Keratinocyte (primary cell): ENCODE results near the gene DENND5B. TPM values are rescaled to one million over a fixed set of nuclear protein-coding genes. Genes with fewer than 3 reads are reported as not detected.

Source experiments
- DNase-seq: peaks from one replicate; pipeline ENCODE4 v3.0.0-alpha.2; 2011; ENCODE audit warnings: low read depth, missing footprints, low spot score
- FAIRE-seq: peaks from 2 replicates; lab custom pipeline; 2011; peaks lifted over from hg19 to GRCh38; lab: Jason Lieb, UNC
- H2AFZ ChIP-seq: 2 replicates; pipeline ENCODE4 v1.6.0; 2012; ENCODE audit warnings: low read length, control low read depth, inconsistent platforms; ENCODE audit not compliant: control insufficient read depth
- H3K27ac ChIP-seq: 2 replicates; pipeline ENCODE4 v1.5.1; 2011; ENCODE audit warnings: low read length; ENCODE audit not compliant: control insufficient read depth, insufficient read depth
- H3K27me3 ChIP-seq: 3 replicates; pipeline ENCODE4 v1.6.0; 2011; ENCODE audit warnings: low read length; ENCODE audit not compliant: control insufficient read depth, insufficient read depth; ENCODE audit errors: extremely low read depth
- H3K36me3 ChIP-seq, 2 experiments: 2 replicates in 1 of 2; 3 replicates in 1 of 2; pipeline ENCODE4 v1.5.1; 2011; ENCODE audit warnings: low read length in 2 of 2, mild to moderate bottlenecking in 1 of 2; ENCODE audit not compliant: control insufficient read depth in 2 of 2, insufficient read depth in 2 of 2; ENCODE audit errors: extremely low read depth in 1 of 2
- H3K4me1 ChIP-seq: 3 replicates; pipeline ENCODE4 v1.5.1; 2011; ENCODE audit warnings: low read length; ENCODE audit not compliant: control insufficient read depth, insufficient read depth; ENCODE audit errors: extremely low read depth
- H3K4me2 ChIP-seq: 3 replicates; pipeline ENCODE4 v1.6.0; 2011; ENCODE audit warnings: low read depth, low read length; ENCODE audit not compliant: control insufficient read depth, insufficient read depth; ENCODE audit errors: extremely low read depth
- H3K4me3 ChIP-seq, 3 experiments: fragments of 200-600 bp in 1 of 3; sonication (generic) in 1 of 3; 2 replicates in 2 of 3; 3 replicates in 1 of 3; pipeline ENCODE4 v1.5.1; 2011 to 2016; ENCODE audit warnings: low read length in 3 of 3, mild to moderate bottlenecking in 3 of 3, control low read depth in 2 of 3, inconsistent platforms in 1 of 3, low read depth in 1 of 3, mixed read lengths in 1 of 3, mixed run types in 1 of 3, moderate library complexity in 1 of 3; ENCODE audit not compliant: control insufficient read depth in 2 of 3, insufficient read depth in 2 of 3; ENCODE audit errors: extremely low read depth in 1 of 3
- H3K79me2 ChIP-seq: 2 replicates; pipeline ENCODE4 v1.6.0; 2012; ENCODE audit warnings: low read length; ENCODE audit not compliant: control insufficient read depth, insufficient read depth
- H3K9ac ChIP-seq: 3 replicates; pipeline ENCODE4 v1.6.0; 2011; ENCODE audit warnings: low read length; ENCODE audit not compliant: control insufficient read depth, insufficient read depth; ENCODE audit errors: extremely low read depth
- H3K9me1 ChIP-seq: 3 replicates; pipeline ENCODE4 v1.6.0; 2011; ENCODE audit warnings: low read length; ENCODE audit not compliant: control insufficient read depth, insufficient read depth; ENCODE audit errors: extremely low read depth
- H3K9me3 ChIP-seq: 2 replicates; pipeline ENCODE4 v1.5.1; 2012; ENCODE audit warnings: low read depth, low read length; ENCODE audit not compliant: control insufficient read depth
- H4K20me1 ChIP-seq: 3 replicates; pipeline ENCODE4 v1.6.0; 2011; ENCODE audit warnings: low read length; ENCODE audit not compliant: control insufficient read depth, insufficient read depth; ENCODE audit errors: extremely low read depth
- CTCF ChIP-seq, 3 experiments: IDR thresholded peaks in 1 of 3; conservative IDR thresholded peaks in 1 of 3; optimal IDR thresholded peaks in 1 of 3; 2 replicates in 2 of 3; 3 replicates in 1 of 3; pipeline versions ENCODE3 to v1.5.1; 2011; ENCODE audit warnings: low read length in 3 of 3, mild to moderate bottlenecking in 3 of 3, moderate library complexity in 2 of 3, control low read depth in 1 of 3, inconsistent platforms in 1 of 3; ENCODE audit not compliant: insufficient read depth in 2 of 3; ENCODE audit errors: extremely low read depth in 1 of 3
- EZH2 ChIP-seq: IDR thresholded peaks from one replicate; pipeline ENCODE4 v1.6.1; 2012; ENCODE audit warnings: inconsistent platforms, mild to moderate bottlenecking, low read length, moderate library complexity
- dilution Hi-C: fragments of 300-500 bp; cut with MboI; formaldehyde crosslinking; loops from one replicate; pipeline ENCODE4 v1.7.0; 2020; ENCODE audit warnings: low sequenced_read_pairs; ENCODE audit not compliant: extremely low pct_ligation_motif_present
- polyA plus RNA-seq, 5 experiments: library from polyadenylated mRNA; depleted of rRNA in 3 of 5; stranded (reverse) in 3 of 5; stranded (forward) in 1 of 5; unstranded in 1 of 5; fragments of >200 nt; gene quantifications; 1 replicate in 1 of 5; 2 replicates in 3 of 5; 3 replicates in 1 of 5; pipeline versions ENCODE4 v1.2.1 to v1.2.3, GENCODE V29; 2011 to 2012; ENCODE audit warnings: missing spikeins in 2 of 5, low read depth in 1 of 5, low replicate concordance in 1 of 5

The DENND5B gene
- polyA plus RNA-seq, 1 donor (not counting 4 experiments of a cell fraction or from before 2014, with no cell fraction given): 4.7 TPM

- Histone ChIP-seq H3K27me3 (no peaks in the 10 kb centered on the region), H4K20me1 (no peaks in the 10 kb centered on the region), H3K4me2 (no peak overlapping the region), H3K36me3 (no peaks in the 10 kb centered on the region), H3K4me3 (no peak overlapping the region), H3K79me2 (peaks cover 4% of the 10 kb centered on the region), H3K4me1 (peaks cover 13% of the 10 kb centered on the region), H2AFZ (no peak overlapping the region), H3K27ac (no peak overlapping the region), H3K9ac (no peak overlapping the region), H3K9me1 (no peaks in the 10 kb centered on the region), H3K9me3 (no peaks in the 10 kb centered on the region)
- TF ChIP-seq EZH2 (no peak), CTCF (optimal IDR thresholded peaks at IDR 0.05 in 1 of 3, IDR thresholded peaks at IDR 0.05 in 1 of 3, conservative IDR thresholded peaks at IDR 0.05 in 1 of 3; ENCODE audit: extremely low read depth in 1 of 3, insufficient read depth in 2 of 3, low read length in 3 of 3) (no peak)
- FAIRE-seq (no peak), DNase-seq (no peak)
- dilution Hi-C loops: no loop called here
Observed at GRCh38 chr12:31584782-31585181, 6.2 kb downstream of the DENND5B start.

GRCh38 chr12:31583878-31584277 is 7.1 kb downstream of the DENND5B start:
- H3K36me3 ChIP-seq: no peaks in the 10 kb centered on the region
- H3K9me3 ChIP-seq: no peaks in the 10 kb centered on the region
- dilution Hi-C loops: no loop called here
- no peak for TF ChIP-seq CTCF (optimal IDR thresholded peaks at IDR 0.05 in 1 of 3, IDR thresholded peaks at IDR 0.05 in 1 of 3, conservative IDR thresholded peaks at IDR 0.05 in 1 of 3; ENCODE audit: extremely low read depth in 1 of 3, insufficient read depth in 2 of 3, low read length in 3 of 3)
- TF ChIP-seq EZH2: no peak
- peaks cover 4% of the 10 kb centered on the region for H3K79me2 ChIP-seq
- no peak overlapping the region for H2AFZ ChIP-seq
- no peak overlapping the region for H3K4me2 ChIP-seq
- no peaks in the 10 kb centered on the region for H3K9me1 ChIP-seq
- DNase-seq (no peak), FAIRE-seq (no peak)
- no peaks in the 10 kb centered on the region for H3K27me3 ChIP-seq
- H3K9ac ChIP-seq: no peak overlapping the region
- H3K27ac ChIP-seq: no peak overlapping the region
- no peaks in the 10 kb centered on the region for H4K20me1 ChIP-seq
- H3K4me3 ChIP-seq: no peak overlapping the region
- H3K4me1 ChIP-seq: peaks cover 13% of the 10 kb centered on the region
